IgD-negative memory B cell (primary cell): ENCODE data around the gene MYRIP. TPM values are rescaled to one million over a fixed set of nuclear protein-coding genes. Genes with fewer than 3 reads are reported as not detected.

Source experiments
- H3K27ac Mint-ChIP-seq, 3 donors: one replicate each; pipeline ENCODE4 v1.8.0; 2020 to 2022; ENCODE audit warnings: mild to moderate bottlenecking in 3 of 3, mixed read lengths in 3 of 3, moderate library complexity in 1 of 3
- H3K27me3 Mint-ChIP-seq: one replicate; pipeline ENCODE4 v1.8.0; 2021; ENCODE audit warnings: mixed read lengths
- H3K36me3 Mint-ChIP-seq: one replicate; pipeline ENCODE4 v1.8.0; 2020; ENCODE audit warnings: mild to moderate bottlenecking, mixed read lengths
- H3K4me1 Mint-ChIP-seq, 3 donors: one replicate each; pipeline ENCODE4 v1.8.0; 2020 to 2022; ENCODE audit warnings: mixed read lengths in 3 of 3, mild to moderate bottlenecking in 1 of 3
- H3K4me3 Mint-ChIP-seq, 4 donors: one replicate each; pipeline ENCODE4 v1.8.0; 2020 to 2022; ENCODE audit warnings: mild to moderate bottlenecking in 4 of 4, mixed read lengths in 4 of 4, moderate library complexity in 3 of 4
- H3K9me3 Mint-ChIP-seq, 3 donors: one replicate each; pipeline ENCODE4 v1.8.0; 2020 to 2021; ENCODE audit warnings: mixed read lengths in 3 of 3, mild to moderate bottlenecking in 1 of 3
- polyA plus RNA-seq: library from polyadenylated mRNA; unstranded; fragments of 300-500 nt; fragmentation: Illumina TruSeq; gene quantifications from one replicate; pipeline ENCODE4 v1.2.3, GENCODE V29; 2021

The MYRIP gene
- polyA plus RNA-seq, 1 donor from 2014 or later, result 0.11 TPM

DNA sequence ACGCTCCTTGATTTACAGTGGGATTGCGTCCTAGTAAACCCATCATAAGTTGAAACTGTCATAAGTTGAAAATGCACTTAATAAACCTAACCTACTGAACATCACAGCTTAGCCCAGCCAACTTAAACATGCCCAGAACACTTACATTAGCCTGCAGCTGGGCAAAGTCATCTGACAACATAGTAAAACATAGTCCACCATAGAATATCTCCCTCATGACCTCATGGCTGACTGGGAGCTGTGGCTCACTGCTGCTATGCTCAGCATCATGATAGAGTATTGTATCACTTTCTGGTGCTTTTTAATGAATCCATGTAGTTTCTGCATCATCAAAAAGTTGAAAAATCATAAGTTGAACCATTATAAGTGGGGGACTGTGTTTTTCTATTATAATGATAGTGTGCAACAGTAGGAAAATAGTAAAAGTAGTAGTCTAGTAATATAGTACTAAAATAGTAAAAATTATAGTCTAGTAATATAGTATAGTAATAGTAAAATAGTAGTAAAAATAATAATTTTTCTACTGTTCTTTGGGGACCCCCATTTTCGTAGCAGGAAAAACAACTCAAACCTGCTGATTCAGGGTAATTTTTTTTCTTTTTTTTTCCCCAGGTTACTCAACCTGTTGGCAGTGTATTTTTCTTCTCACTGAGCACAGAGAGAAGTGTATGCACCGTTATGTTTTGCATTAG is 233.5 kb downstream of the MYRIP start:
- H3K4me3 Mint-ChIP-seq, result no peak overlapping the region

DNA sequence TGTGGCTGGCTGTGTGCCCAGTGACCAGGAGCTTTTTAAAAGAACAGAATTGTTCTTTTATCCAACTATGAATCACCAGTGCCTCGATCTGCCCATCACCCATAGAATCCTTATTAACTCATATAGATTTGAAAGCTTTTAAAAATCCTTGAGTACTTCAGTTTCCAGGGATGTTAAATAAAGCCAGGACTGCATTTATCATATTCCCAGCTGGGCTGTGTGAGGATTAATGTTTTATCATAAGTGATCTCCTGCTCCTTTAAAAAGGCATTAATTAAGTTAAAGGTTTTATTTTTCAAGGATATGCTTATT is 234.0 kb downstream of the MYRIP start:
- Mint-ChIP-seq H3K4me1 (no peaks in the 10 kb centered on the region), H3K36me3 (no peaks in the 10 kb centered on the region), H3K9me3 (peaks cover 0 to 2% (median 0%) of the 10 kb centered on the region in 3 donors), H3K27me3 (no peaks in the 10 kb centered on the region), H3K4me3 (no peak overlapping the region), H3K27ac (no peak overlapping the region)

More for the DNA sequence above, 233.5 kb downstream of the MYRIP start:
- no peaks in the 10 kb centered on the region for H3K36me3 Mint-ChIP-seq
- no peaks in the 10 kb centered on the region for H3K27me3 Mint-ChIP-seq
- H3K9me3 Mint-ChIP-seq, result peaks cover 0 to 2% (median 0%) of the 10 kb centered on the region in 3 donors
- no peaks in the 10 kb centered on the region for H3K4me1 Mint-ChIP-seq
- H3K27ac Mint-ChIP-seq, result no peak overlapping the region

DNA sequence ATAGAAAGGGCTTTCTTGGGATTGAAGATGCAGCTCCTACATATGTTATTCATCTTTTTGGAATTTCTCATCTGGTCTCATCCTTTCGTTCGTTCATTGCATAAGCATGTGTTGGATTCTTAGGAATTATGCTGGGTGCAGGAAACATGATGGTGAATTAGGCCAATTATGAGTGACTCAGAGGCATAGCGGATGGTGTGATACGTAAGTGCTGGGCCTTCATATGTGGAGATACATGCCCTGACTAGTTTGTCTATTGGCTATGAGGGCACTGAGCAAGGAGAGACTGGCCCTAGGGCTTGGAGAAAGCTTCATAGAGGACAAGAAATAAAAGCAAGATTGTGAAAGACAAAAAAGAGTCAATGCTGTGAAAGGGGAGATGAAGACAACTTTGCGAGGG is 235.1 kb downstream of the MYRIP start:
- Mint-ChIP-seq H3K27me3 (no peaks in the 10 kb centered on the region), H3K4me3 (no peak overlapping the region), H3K27ac (no peak overlapping the region), H3K36me3 (no peaks in the 10 kb centered on the region), H3K9me3 (peaks cover 0 to 2% (median 2%) of the 10 kb centered on the region in 3 donors), H3K4me1 (no peaks in the 10 kb centered on the region)

DNA sequence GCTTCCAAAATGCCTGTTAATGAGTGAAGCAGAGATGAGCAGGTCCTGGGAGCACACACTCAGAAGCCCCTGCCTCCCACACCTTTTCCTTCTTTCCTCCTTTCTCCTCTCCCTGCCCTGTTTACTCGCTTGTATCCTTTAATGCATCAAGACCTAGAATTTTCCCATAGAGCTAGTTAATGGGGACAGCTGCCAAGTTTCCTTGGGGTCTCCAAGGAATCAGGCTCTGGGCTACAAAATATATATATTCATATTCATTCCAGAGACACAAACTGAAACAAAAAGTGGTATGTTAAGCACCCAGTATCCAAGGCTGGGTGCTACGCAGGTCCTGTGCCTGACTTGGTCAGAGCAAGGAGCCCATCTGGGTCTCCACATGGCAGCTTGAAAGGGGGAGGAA is 235.6 kb downstream of the MYRIP start:
- no peaks in the 10 kb centered on the region for H3K36me3 Mint-ChIP-seq
- H3K27me3 Mint-ChIP-seq, result no peaks in the 10 kb centered on the region
- H3K4me3 Mint-ChIP-seq, result no peak overlapping the region
- no peak overlapping the region for H3K27ac Mint-ChIP-seq
- H3K9me3 Mint-ChIP-seq, result peaks cover 0 to 4% (median 2%) of the 10 kb centered on the region in 3 donors
- H3K4me1 Mint-ChIP-seq, result no peaks in the 10 kb centered on the region

DNA sequence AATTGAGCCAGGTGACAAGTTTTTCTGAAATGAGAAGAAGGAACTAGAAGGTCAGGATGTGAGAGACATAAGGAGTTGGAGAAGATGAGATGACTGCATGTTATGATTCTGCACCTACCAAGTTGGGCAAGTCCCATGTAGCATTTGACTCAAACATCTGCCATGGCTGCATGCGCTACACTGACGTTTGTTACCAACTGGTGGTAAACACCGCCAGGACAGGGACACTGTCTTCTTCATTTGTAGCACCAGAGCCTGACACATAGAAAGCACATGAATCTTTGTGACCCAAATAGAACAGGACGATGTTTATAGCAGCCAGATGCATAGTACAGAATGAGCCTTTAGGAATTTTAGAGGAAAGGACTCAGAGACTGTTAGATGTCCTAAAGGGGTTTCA is 236.7 kb downstream of the MYRIP start:
- no peaks in the 10 kb centered on the region for H3K4me1 Mint-ChIP-seq
- no peak overlapping the region for H3K4me3 Mint-ChIP-seq
- no peaks in the 10 kb centered on the region for H3K27me3 Mint-ChIP-seq
- no peak overlapping the region for H3K27ac Mint-ChIP-seq
- peaks cover 0 to 7% (median 2%) of the 10 kb centered on the region in 3 donors for H3K9me3 Mint-ChIP-seq
- H3K36me3 Mint-ChIP-seq, result no peaks in the 10 kb centered on the region

DNA sequence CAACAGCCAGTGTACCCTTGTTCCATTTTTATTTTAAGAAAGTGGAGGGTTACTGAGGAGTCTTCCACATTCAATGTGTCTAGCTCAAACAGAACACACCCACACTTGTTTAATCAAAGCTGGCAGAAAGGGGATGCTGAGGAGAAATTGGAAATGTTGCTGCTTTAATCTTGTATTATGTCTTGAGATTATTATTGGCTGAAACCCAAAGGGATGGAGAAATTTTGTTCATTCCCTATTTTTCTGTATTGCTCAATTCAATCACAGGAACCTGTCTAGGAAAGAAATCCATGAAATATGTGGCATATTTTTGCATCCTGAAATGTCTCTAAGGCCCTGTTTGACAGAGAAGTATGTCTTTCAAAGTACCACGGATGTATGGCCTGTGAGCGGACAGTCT is 238.0 kb downstream of the MYRIP start:
- H3K36me3 Mint-ChIP-seq, result no peaks in the 10 kb centered on the region
- H3K4me3 Mint-ChIP-seq, result no peak overlapping the region
- H3K4me1 Mint-ChIP-seq, result no peaks in the 10 kb centered on the region
- no peaks in the 10 kb centered on the region for H3K27me3 Mint-ChIP-seq
- H3K9me3 Mint-ChIP-seq, result peaks cover 0 to 7% (median 2%) of the 10 kb centered on the region in 3 donors
- H3K27ac Mint-ChIP-seq, result no peak overlapping the region

DNA sequence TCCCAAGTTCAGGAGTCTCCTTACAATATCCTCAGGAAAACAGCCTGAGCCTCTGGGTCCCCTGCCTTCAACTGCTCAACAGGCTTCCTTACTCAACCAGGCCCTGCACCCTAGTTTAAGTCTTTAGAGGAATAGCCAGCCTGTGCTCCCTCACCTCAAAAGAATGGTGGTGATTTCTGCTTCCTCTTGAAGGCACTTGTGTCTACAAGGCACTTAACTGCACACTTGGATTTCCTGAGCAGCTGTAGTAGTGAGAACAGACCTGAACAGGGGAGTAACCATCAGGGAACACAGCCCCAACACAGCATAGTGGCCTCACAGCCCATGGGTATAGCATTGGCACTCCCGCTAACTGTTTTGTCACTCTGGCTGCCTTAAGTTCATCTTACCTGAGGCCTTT is 244.3 kb downstream of the MYRIP start:
- Mint-ChIP-seq H3K4me3 (no peak overlapping the region), H3K4me1 (no peaks in the 10 kb centered on the region), H3K27ac (no peak overlapping the region), H3K9me3 (peaks cover 0 to 10% (median 0%) of the 10 kb centered on the region in 3 donors), H3K27me3 (no peaks in the 10 kb centered on the region), H3K36me3 (no peaks in the 10 kb centered on the region)

DNA sequence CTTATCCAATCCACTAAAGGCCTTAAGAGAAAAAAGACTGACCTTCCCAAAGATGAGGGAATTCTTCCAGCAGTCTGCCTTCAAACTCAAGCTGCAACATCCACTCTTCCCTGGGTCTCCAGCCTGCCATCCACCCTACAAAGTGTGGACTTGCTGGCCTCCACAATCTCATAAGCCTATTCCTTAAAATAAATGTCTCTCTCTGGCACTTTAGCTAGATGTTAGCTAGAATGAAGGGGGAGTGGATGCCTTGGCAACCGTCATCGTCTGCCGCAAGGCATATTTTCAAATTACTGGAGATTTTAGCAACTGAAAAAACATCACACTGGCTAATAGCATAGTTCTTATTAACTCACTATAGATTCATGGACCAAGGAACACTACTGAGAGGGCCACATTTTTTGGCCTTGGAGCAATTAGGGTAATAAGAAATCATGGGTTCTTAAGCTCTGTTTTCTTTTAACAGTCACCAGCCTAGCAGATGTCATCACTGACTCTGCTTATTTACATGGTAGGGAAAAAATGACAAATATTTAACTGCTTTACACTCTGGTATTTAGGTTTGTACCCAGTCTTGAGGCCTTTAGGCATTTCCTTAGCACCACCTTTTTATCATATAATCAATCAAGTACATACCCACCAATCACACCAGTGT is 245.3 kb downstream of the MYRIP start:
- Mint-ChIP-seq H3K36me3 (no peaks in the 10 kb centered on the region), H3K9me3 (peaks cover 0 to 7% (median 2%) of the 10 kb centered on the region in 3 donors), H3K27me3 (peaks cover 2% of the 10 kb centered on the region), H3K4me3 (no peak overlapping the region), H3K4me1 (no peaks in the 10 kb centered on the region), H3K27ac (no peak overlapping the region)

DNA sequence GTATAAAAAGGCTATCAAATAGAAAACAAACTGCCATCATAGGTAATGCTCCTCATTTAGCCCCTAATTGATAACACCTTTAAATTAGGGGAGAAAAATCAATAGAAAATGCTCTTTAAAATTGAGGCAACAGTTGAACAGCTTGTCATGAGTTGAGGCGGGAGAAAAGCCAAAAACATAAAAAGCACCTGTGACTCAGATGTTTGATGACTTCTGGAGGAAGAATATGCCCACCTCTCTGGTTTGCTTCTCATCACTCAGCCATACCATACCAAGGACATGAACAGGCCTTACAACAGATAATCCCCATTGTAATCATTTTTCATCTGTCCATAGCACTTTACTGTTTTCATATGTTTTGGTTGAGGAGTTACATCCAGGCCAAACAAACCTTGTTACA is 246.0 kb downstream of the MYRIP start:
- no peaks in the 10 kb centered on the region for H3K36me3 Mint-ChIP-seq
- H3K4me3 Mint-ChIP-seq, result no peak overlapping the region
- no peak overlapping the region for H3K27ac Mint-ChIP-seq
- peaks cover 2% of the 10 kb centered on the region for H3K27me3 Mint-ChIP-seq
- peaks cover 0 to 6% (median 2%) of the 10 kb centered on the region in 3 donors for H3K9me3 Mint-ChIP-seq
- H3K4me1 Mint-ChIP-seq, result no peaks in the 10 kb centered on the region

DNA sequence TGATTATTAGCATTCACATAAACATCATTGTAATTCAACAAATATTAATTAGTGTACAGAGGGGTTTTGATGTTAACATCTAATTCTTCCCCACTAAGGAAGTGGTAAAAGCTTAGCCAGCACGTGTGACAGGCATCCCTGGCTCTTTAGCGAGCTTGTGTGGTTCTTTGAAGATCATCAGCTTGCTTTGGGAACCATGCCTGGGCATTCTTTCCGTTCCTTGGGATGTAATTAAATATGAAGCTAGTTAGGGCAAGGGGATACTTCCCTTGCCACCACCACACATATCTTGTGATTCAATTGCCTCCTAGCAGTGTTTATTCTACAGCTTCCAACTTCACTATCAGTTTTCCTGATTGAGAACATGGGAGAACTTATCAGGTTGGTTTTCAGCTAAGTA is 246.5 kb downstream of the MYRIP start:
- Mint-ChIP-seq H3K4me3 (no peak overlapping the region), H3K27ac (no peak overlapping the region), H3K4me1 (no peaks in the 10 kb centered on the region), H3K9me3 (peaks cover 0 to 4% (median 2%) of the 10 kb centered on the region in 3 donors), H3K36me3 (no peaks in the 10 kb centered on the region), H3K27me3 (peaks cover 2% of the 10 kb centered on the region)

DNA sequence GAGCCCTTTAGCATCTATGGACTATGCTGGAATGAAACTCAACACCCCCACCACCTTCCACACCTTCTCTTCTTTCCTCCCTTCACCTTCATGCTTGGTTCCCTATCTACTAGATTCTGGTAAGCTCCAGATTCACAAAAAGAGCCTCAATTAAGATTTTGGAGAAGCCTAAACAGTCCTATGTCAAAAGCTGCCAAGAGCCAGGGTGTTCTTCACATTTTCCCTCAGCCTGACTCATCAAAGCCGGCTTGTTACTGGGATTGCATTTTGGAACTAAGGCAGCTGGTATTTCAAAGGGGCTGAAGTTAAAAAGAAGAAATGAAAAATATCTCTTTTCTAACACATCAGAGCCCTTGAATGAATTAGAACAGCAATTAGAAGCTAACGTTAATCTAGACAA is 247.7 kb downstream of the MYRIP start:
- peaks cover 2 to 4% (median 2%) of the 10 kb centered on the region in 3 donors for H3K9me3 Mint-ChIP-seq
- H3K4me1 Mint-ChIP-seq, result no peaks in the 10 kb centered on the region
- no peaks in the 10 kb centered on the region for H3K36me3 Mint-ChIP-seq
- H3K27me3 Mint-ChIP-seq, result peaks cover 2% of the 10 kb centered on the region
- H3K27ac Mint-ChIP-seq, result no peak overlapping the region
- no peak overlapping the region for H3K4me3 Mint-ChIP-seq

DNA sequence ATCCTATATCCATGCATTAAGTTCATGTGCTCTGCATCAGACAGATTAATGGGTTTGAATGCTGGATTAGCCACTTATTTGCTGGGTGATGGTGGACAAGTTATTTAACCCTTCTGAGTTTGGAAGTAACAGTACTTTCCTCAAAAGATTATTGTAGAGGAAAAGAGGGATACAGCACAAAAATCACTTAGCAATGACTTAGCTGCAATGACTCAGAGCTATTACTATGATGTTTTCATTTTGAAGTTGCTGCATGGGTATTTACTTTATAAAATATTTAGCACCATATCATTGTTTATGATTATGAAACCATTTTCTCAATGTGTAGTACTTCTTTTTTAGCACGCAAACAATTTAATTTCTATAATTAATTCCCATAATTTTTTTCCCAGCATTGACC is 248.4 kb downstream of the MYRIP start:
- no peaks in the 10 kb centered on the region for H3K4me1 Mint-ChIP-seq

DNA sequence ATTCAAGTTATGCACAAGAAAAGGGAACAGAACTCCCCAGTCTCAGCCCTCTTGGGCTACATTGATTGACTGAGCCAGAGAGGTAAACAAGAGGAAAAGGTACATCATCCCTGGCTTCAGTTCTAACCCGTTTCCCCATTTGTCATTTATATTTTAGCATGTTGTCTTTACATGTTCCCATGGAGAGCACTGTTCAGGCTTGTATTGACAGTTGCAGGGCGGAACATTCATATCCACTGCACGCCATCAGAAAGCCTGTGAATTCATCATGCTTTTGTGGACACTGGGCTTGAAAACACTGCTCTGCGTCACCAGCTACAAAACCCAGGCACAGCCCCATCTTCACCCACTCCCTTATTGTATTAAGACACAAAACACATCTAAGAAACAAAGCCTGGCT is 259.2 kb downstream of the MYRIP start:
- H3K9me3 Mint-ChIP-seq, result no peaks in the 10 kb centered on the region
- peaks cover 2% of the 10 kb centered on the region for H3K27me3 Mint-ChIP-seq

More for the DNA sequence above, 248.4 kb downstream of the MYRIP start:
- peaks cover 2% of the 10 kb centered on the region for H3K27me3 Mint-ChIP-seq
- H3K4me3 Mint-ChIP-seq, result no peak overlapping the region
- H3K9me3 Mint-ChIP-seq, result peaks cover 2 to 4% (median 2%) of the 10 kb centered on the region in 3 donors
- no peaks in the 10 kb centered on the region for H3K36me3 Mint-ChIP-seq
- H3K27ac Mint-ChIP-seq, result no peak overlapping the region

DNA sequence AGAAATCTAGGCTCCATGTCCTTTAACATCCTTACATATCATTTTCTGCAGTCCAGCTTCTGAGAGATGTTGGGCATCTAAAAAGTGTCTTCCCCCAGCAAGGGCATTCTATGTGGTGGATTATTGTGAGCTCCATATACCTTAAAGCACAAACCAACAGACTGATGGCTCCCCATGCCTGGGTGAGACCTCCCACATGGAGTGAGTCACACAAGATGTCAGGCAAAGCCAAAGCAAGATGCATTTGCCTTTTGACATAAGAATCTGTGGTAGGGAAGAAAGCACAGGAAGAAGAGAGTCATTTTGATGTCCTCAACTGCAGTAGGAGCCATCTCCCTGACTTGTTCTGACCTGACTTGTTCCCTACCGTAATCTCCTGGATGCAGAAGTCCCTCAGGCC is 261.4 kb downstream of the MYRIP start:
- Mint-ChIP-seq H3K27me3 (peaks cover 2% of the 10 kb centered on the region), H3K27ac (peak overlapping the region in 1 of 3 donors; percentile 86), H3K4me3 (no peak overlapping the region), H3K36me3 (no peaks in the 10 kb centered on the region), H3K9me3 (no peaks in the 10 kb centered on the region), H3K4me1 (peaks cover 0 to 2% (median 0%) of the 10 kb centered on the region in 3 donors)

More for the DNA sequence above, 259.2 kb downstream of the MYRIP start:
- Mint-ChIP-seq H3K4me1 (peaks cover 0 to 2% (median 0%) of the 10 kb centered on the region in 3 donors), H3K36me3 (no peaks in the 10 kb centered on the region), H3K27ac (no peak overlapping the region), H3K4me3 (no peak overlapping the region)

DNA sequence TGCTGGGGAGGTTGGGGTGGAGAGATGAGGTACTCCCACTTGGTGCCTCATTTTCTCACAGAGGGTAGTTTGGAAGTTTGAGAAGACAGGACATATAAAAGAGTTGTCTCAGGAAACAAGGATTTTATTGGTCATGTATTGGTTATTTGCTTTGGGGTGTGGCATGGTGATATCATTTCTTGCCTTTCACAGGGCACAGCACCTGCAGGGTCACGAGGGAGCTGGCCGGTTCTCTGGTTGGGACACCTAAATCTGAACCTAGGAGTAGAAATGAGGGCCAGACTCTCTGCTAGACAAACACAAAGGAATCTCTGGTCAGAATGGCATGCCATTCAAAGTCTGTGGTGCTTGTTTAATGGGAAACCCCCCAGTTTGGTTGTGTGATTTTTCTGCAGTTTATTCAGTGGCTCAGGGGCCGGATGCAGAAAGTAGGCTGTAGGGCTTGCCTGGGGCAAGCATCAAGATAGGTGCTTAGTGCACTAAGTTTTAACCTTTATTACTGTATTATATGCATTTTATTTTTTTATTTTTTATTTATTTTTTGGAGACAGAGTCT is 262.4 kb downstream of the MYRIP start:
- Mint-ChIP-seq H3K36me3 (no peaks in the 10 kb centered on the region), H3K9me3 (no peaks in the 10 kb centered on the region), H3K4me3 (no peak overlapping the region), H3K27me3 (peaks cover 2% of the 10 kb centered on the region), H3K4me1 (peaks cover 0 to 2% (median 0%) of the 10 kb centered on the region in 3 donors), H3K27ac (no peak overlapping the region)
